ENCODE measurements around the gene CD55.
"Not testable (repeated sequence)": the region's sequence is repeated elsewhere in the genome, so short reads cannot be mapped to it uniquely, and the experiment has no call there.

The CD55 gene

DNA sequence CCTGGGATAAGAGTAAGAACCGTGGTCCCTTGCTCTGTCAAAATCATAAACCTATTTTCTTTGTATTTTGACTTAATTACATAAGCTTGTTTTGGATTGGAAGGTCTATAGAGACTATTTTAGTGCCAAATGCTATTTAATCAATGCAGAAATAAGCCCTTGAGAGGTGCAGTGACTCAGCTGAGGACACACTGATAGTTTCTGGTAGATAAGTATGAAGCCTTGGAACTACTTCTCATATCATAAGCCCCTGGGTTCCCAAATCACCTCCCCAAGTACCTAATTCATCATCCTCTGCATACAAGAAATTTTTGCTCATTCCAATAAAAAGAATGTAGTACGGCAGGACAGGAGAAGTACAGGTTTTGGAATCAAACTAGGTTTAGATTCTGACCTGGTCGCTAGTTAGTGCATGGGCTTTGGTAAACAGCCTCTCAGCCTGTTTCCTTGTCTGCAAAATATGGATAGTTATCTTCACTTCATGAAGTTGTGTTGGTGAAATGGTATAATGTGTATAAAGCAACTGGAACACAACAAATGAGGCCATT is 3.3 kb upstream of the CD55 start:
- DNase-seq (ENCODE audit: low spot score) (no peak), ATAC-seq (ENCODE audit: low read depth) (no peak)
- Histone ChIP-seq H3K36me3 (ENCODE audit: low read depth) (no peaks in the 10 kb centered on the region), H3K27me3 (ENCODE audit: insufficient read depth, poor library complexity, severe bottlenecking) (no peaks in the 10 kb centered on the region), H3K4me1 (ENCODE audit: insufficient read depth, poor library complexity, severe bottlenecking) (peaks cover 24% of the 10 kb centered on the region), H3K9me3 (ENCODE audit: severe bottlenecking) (no peaks in the 10 kb centered on the region), H3K27ac (ENCODE audit: poor library complexity, severe bottlenecking) (no peak overlapping the region), H3K4me3 (ENCODE audit: severe bottlenecking) (no peak overlapping the region)
- TF ChIP-seq, protein P1, sequence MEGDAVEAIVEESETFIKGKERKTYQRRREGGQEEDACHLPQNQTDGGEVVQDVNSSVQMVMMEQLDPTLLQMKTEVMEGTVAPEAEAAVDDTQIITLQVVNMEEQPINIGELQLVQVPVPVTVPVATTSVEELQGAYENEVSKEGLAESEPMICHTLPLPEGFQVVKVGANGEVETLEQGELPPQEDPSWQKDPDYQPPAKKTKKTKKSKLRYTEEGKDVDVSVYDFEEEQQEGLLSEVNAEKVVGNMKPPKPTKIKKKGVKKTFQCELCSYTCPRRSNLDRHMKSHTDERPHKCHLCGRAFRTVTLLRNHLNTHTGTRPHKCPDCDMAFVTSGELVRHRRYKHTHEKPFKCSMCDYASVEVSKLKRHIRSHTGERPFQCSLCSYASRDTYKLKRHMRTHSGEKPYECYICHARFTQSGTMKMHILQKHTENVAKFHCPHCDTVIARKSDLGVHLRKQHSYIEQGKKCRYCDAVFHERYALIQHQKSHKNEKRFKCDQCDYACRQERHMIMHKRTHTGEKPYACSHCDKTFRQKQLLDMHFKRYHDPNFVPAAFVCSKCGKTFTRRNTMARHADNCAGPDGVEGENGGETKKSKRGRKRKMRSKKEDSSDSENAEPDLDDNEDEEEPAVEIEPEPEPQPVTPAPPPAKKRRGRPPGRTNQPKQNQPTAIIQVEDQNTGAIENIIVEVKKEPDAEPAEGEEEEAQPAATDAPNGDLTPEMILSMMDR (IDR thresholded peaks at IDR 0.05; ENCODE audit: poor library complexity, severe bottlenecking), result no peak

DNA sequence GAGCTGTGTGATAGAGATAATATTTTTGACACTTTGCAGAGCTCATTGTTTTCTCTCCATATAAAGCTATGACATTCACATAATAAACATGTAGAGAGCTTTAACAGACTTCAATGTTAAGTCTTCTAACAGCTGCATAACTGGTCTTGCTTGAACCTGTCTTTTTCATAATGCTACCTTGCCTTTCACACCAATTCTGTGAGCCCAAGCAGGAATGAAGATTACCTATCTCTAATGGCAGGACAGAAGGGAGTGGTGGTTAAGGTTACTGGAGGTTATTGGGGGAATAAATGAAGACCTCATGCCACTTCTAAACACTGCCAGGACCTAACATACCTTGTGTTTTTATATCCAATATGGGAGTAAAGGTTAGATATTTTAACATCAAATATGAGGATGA is 2.3 kb upstream of the CD55 start:
- H3K9me3 ChIP-seq (ENCODE audit: severe bottlenecking), result no peaks in the 10 kb centered on the region
- TF ChIP-seq, protein P1 (IDR thresholded peaks at IDR 0.05; ENCODE audit: poor library complexity, severe bottlenecking), result no peak
- ATAC-seq (ENCODE audit: low read depth) (no peak), DNase-seq (ENCODE audit: low spot score) (no peak)
- H3K4me3 ChIP-seq (ENCODE audit: severe bottlenecking), result no peak overlapping the region
- H3K36me3 ChIP-seq (ENCODE audit: low read depth), result 0 out of 2 replicates have a peak, but pooled peaks cover 6% of the 10 kb centered on the region
- H3K4me1 ChIP-seq (ENCODE audit: insufficient read depth, poor library complexity, severe bottlenecking), result peaks cover 23% of the 10 kb centered on the region
- H3K27me3 ChIP-seq (ENCODE audit: insufficient read depth, poor library complexity, severe bottlenecking), result no peaks in the 10 kb centered on the region
- H3K27ac ChIP-seq (ENCODE audit: poor library complexity, severe bottlenecking), result no peak overlapping the region

- Histone ChIP-seq H3K4me1 (ENCODE audit: insufficient read depth, poor library complexity, severe bottlenecking) (peaks cover 23% of the 10 kb centered on the region), H3K36me3 (ENCODE audit: low read depth) (peaks cover 13% of the 10 kb centered on the region)
- ATAC-seq (ENCODE audit: low read depth); DNase-seq (ENCODE audit: low spot score); H3K27me3 ChIP-seq (ENCODE audit: insufficient read depth, poor library complexity, severe bottlenecking); H3K9me3 ChIP-seq (ENCODE audit: severe bottlenecking); H3K4me3 ChIP-seq (ENCODE audit: severe bottlenecking); H3K27ac ChIP-seq (ENCODE audit: poor library complexity, severe bottlenecking): not testable (repeated sequence)
Measured at GRCh38 chr1:207320105-207320504, 1.4 kb upstream of the CD55 start.

DNA sequence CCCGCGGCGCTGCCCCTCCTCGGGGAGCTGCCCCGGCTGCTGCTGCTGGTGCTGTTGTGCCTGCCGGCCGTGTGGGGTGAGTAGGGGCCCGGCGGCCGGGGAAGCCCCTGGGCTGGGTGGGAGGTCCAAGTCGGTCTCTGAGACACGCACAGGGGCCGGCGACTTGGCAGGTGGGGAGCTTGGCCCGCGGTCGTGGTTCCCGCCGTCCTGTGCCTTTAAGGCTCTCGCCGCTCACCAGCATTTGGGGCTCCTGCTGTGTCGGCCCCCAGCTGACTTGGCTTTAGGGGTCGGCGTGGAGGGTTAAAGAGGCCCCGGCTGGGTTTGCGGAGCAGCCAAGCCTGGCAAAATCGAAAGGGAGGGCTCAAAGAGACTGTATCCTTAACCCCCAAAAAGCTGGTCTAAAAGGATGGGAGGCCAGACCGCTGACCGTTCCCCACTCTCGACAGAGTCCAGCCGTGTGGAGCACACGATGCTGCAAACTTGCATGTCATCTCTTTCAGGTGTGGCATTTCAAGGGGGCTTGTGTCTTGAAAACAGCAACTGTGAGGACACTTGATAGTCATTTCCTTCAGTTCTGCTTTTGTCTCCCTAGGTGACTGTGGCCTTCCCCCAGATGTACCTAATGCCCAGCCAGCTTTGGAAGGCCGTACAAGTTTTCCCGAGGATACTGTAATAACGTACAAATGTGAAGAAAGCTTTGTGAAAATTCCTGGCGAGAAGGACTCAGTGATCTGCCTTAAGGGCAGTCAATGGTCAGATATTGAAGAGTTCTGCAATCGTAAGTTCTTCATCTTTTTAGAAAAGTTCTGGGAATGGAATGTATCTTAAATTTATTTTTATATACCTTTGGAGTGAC is 540 bp downstream of the CD55 start:
- Histone ChIP-seq H3K9me3 (ENCODE audit: severe bottlenecking) (no peaks in the 10 kb centered on the region), H3K27me3 (ENCODE audit: insufficient read depth, poor library complexity, severe bottlenecking) (no peaks in the 10 kb centered on the region), H3K4me1 (ENCODE audit: insufficient read depth, poor library complexity, severe bottlenecking) (peaks cover 12% of the 10 kb centered on the region), H3K36me3 (ENCODE audit: low read depth) (peaks cover 31% of the 10 kb centered on the region), H3K27ac (ENCODE audit: poor library complexity, severe bottlenecking) (peak overlapping the region; percentile 71), H3K4me3 (ENCODE audit: severe bottlenecking) (peak overlapping the region; percentile 72)
- ATAC-seq (ENCODE audit: low read depth), result peak; percentile 17; the same call in 2 of the 3 replicates
- TF ChIP-seq, protein P1 (IDR thresholded peaks at IDR 0.05; ENCODE audit: poor library complexity, severe bottlenecking), result no peak
- DNase-seq (ENCODE audit: low spot score), result no peak

- peaks cover 46% of the 10 kb centered on the region for H3K36me3 ChIP-seq (ENCODE audit: low read depth)
- no peaks in the 10 kb centered on the region for H3K27me3 ChIP-seq (ENCODE audit: insufficient read depth, poor library complexity, severe bottlenecking)
- ATAC-seq (ENCODE audit: low read depth), result no peak
- H3K27ac ChIP-seq (ENCODE audit: poor library complexity, severe bottlenecking), result no peak overlapping the region
- no peak for DNase-seq (ENCODE audit: low spot score)
- no peak overlapping the region for H3K4me3 ChIP-seq (ENCODE audit: severe bottlenecking)
- peaks cover 6% of the 10 kb centered on the region for H3K4me1 ChIP-seq (ENCODE audit: insufficient read depth, poor library complexity, severe bottlenecking)
- no peaks in the 10 kb centered on the region for H3K9me3 ChIP-seq (ENCODE audit: severe bottlenecking)
- TF ChIP-seq, protein P1 (IDR thresholded peaks at IDR 0.05; ENCODE audit: poor library complexity, severe bottlenecking), result no peak
Measured at GRCh38 chr1:207323425-207324225, 2.1 kb downstream of the CD55 start.
